GM19467 (cell line): ENCODE measurements around the gene CDCA8.
"Not testable (repeated sequence)": the region's sequence is repeated elsewhere in the genome, so short reads cannot be mapped to it uniquely, and the experiment has no call there.

Experiments
- ATAC-seq: cut with Tn5 transposase; IDR thresholded peaks from one replicate; pipeline ENCODE4 v1.9.1; 2021; ENCODE audit warnings: mild to moderate bottlenecking, moderate library complexity; ENCODE audit not compliant: unreplicated experiment

CDCA8 gene

GRCh38 chr1:37732111-37732780 lies 39.9 kb downstream of the CDCA8 start:
- no peak for ATAC-seq

- ATAC-seq = no peak
These were observed 42.6 kb downstream of the CDCA8 start for GRCh38 chr1:37734629-37735591.

GRCh38 chr1:37737975-37738374 lies 45.7 kb downstream of the CDCA8 start:
- not testable (repeated sequence) for ATAC-seq

- ATAC-seq = not testable (repeated sequence)
These were observed 46.3 kb downstream of the CDCA8 start for GRCh38 chr1:37738619-37739018.

- no peak for ATAC-seq
These were observed 46.9 kb downstream of the CDCA8 start for GRCh38 chr1:37739222-37739621.

- no peak for ATAC-seq
These were observed 48.8 kb downstream of the CDCA8 start for GRCh38 chr1:37741130-37741529.

GRCh38 chr1:37741662-37742061 lies 49.3 kb downstream of the CDCA8 start:
- ATAC-seq = no peak

- ATAC-seq = no peak
These were observed 54.5 kb downstream of the CDCA8 start for GRCh38 chr1:37746806-37747205.

- no peak for ATAC-seq
These were observed 56.2 kb downstream of the CDCA8 start for GRCh38 chr1:37748565-37748964.

GRCh38 chr1:37752213-37752582 lies 59.9 kb downstream of the CDCA8 start:
- no peak for ATAC-seq

GRCh38 chr1:37752583-37753471 lies 60.5 kb downstream of the CDCA8 start:
- no peak for ATAC-seq

GRCh38 chr1:37753473-37754321 lies 61.4 kb downstream of the CDCA8 start:
- ATAC-seq = no peak

GRCh38 chr1:37755290-37755689 lies 63.0 kb downstream of the CDCA8 start:
- no peak for ATAC-seq

GRCh38 chr1:37755951-37756560 lies 63.7 kb downstream of the CDCA8 start:
- ATAC-seq = no peak
